CD14-positive monocyte (primary cell): Measurements from ENCODE around the gene SDK1. TPM values are rescaled to one million over a fixed set of nuclear protein-coding genes. Genes with fewer than 3 reads are reported as not detected.
A peak's percentile ranks its signal among the peaks of the same experiment; 100 is the strongest.

ENCODE experiments used
- DNase-seq, 3 donors: peaks; one replicate each; pipeline ENCODE4 v3.0.0-alpha.2; 2011 to 2022
- H2AFZ ChIP-seq: 2 replicates; pipeline ENCODE4 v1.6.0; 2012; ENCODE audit warnings: mild to moderate bottlenecking, low read depth, low read length, inconsistent platforms; ENCODE audit not compliant: insufficient read depth, poor library complexity, severe bottlenecking
- H3K27ac ChIP-seq, 2 donors: 1 replicate in 1 of 2; 2 replicates in 1 of 2; pipeline ENCODE4 v1.5.1; 2012 to 2013; ENCODE audit warnings: low read length in 2 of 2, control low read depth in 1 of 2, inconsistent platforms in 1 of 2, low read depth in 1 of 2, mild to moderate bottlenecking in 1 of 2
- H3K27me3 ChIP-seq, 2 donors: one replicate each; pipeline versions ENCODE4 v1.6.0 to v1.6.1; 2011 to 2013; ENCODE audit warnings: low read length in 2 of 2; ENCODE audit not compliant: control insufficient read depth in 2 of 2, insufficient read depth in 2 of 2
- H3K36me3 ChIP-seq, 2 donors: replicated peaks in 1 of 2; 1 replicate in 1 of 2; 2 replicates in 1 of 2; pipeline versions ENCODE4 v1.5.1 to v1.6.1; 2012 to 2013; ENCODE audit warnings: low read length in 2 of 2, control low read depth in 1 of 2, inconsistent platforms in 1 of 2, mild to moderate bottlenecking in 1 of 2; ENCODE audit not compliant: insufficient read depth in 2 of 2, control insufficient read depth in 1 of 2
- H3K4me1 ChIP-seq, 2 donors: 1 replicate in 1 of 2; 2 replicates in 1 of 2; pipeline versions ENCODE4 v1.5.1 to v1.6.1; 2012 to 2013; ENCODE audit warnings: low read length in 2 of 2, control low read depth in 1 of 2, inconsistent platforms in 1 of 2, mild to moderate bottlenecking in 1 of 2, moderate library complexity in 1 of 2; ENCODE audit not compliant: insufficient read depth in 2 of 2, control insufficient read depth in 1 of 2
- H3K4me2 ChIP-seq: replicated peaks from 2 replicates; pipeline ENCODE3; 2012; ENCODE audit warnings: low read length, moderate library complexity, mild to moderate bottlenecking; ENCODE audit not compliant: poor library complexity, severe bottlenecking; ENCODE audit errors: extremely low read depth
- H3K4me3 ChIP-seq, 3 experiments: fragments of 200-600 bp in 1 of 3; sonication (generic) in 1 of 3; replicated peaks in 1 of 3; 1 replicate in 2 of 3; 2 replicates in 1 of 3; pipeline ENCODE4 v1.5.1; 2011 to 2013; ENCODE audit warnings: low read length in 3 of 3, mild to moderate bottlenecking in 3 of 3, control low read depth in 2 of 3, low read depth in 2 of 3, inconsistent platforms in 1 of 3, moderate library complexity in 1 of 3
- H3K79me2 ChIP-seq: 2 replicates; pipeline ENCODE4 v1.6.0; 2012; ENCODE audit warnings: mild to moderate bottlenecking, control low read depth, inconsistent platforms, low read length, moderate library complexity; ENCODE audit not compliant: insufficient read depth
- H3K9ac ChIP-seq: 2 replicates; pipeline ENCODE4 v1.6.0; 2017; ENCODE audit warnings: low read length, mild to moderate bottlenecking; ENCODE audit not compliant: insufficient read depth, poor library complexity, severe bottlenecking
- H3K9me3 ChIP-seq, 2 donors: replicated peaks in 1 of 2; 1 replicate in 1 of 2; 2 replicates in 1 of 2; pipeline versions ENCODE4 v1.5.1 to v1.6.1; 2012 to 2013; ENCODE audit warnings: low read length in 2 of 2, control low read depth in 1 of 2; ENCODE audit not compliant: control insufficient read depth in 1 of 2, insufficient read depth in 1 of 2
- H4K20me1 ChIP-seq: 2 replicates; pipeline ENCODE4 v1.6.0; 2012; ENCODE audit warnings: mild to moderate bottlenecking, low read length, control low read depth, moderate library complexity; ENCODE audit not compliant: insufficient read depth
- H3K27ac Mint-ChIP-seq, 7 donors: one replicate each; pipeline ENCODE4 v1.8.0; 2020; ENCODE audit warnings: mild to moderate bottlenecking in 7 of 7, mixed read lengths in 7 of 7, moderate library complexity in 6 of 7, inconsistent platforms in 2 of 7
- H3K27me3 Mint-ChIP-seq, 3 donors: one replicate each; pipeline ENCODE4 v1.8.0; 2021 to 2022; ENCODE audit warnings: low read depth in 3 of 3, mild to moderate bottlenecking in 3 of 3, mixed read lengths in 3 of 3, moderate library complexity in 3 of 3, inconsistent platforms in 1 of 3
- H3K36me3 Mint-ChIP-seq, 2 donors: one replicate each; pipeline ENCODE4 v1.8.0; 2020; ENCODE audit warnings: mixed read lengths in 2 of 2, inconsistent platforms in 1 of 2, mild to moderate bottlenecking in 1 of 2
- H3K4me1 Mint-ChIP-seq: one replicate; pipeline ENCODE4 v1.8.0; 2020; ENCODE audit warnings: mild to moderate bottlenecking, mixed read lengths
- H3K4me3 Mint-ChIP-seq, 2 donors: one replicate each; pipeline ENCODE4 v1.8.0; 2020; ENCODE audit warnings: mild to moderate bottlenecking in 2 of 2, mixed read lengths in 2 of 2, moderate library complexity in 1 of 2
- H3K9me3 Mint-ChIP-seq, 7 donors: one replicate each; pipeline ENCODE4 v1.8.0; 2020 to 2022; ENCODE audit warnings: mixed read lengths in 7 of 7, mild to moderate bottlenecking in 6 of 7, moderate library complexity in 6 of 7, inconsistent platforms in 2 of 7
- WGBS: methylation state at CpG from one replicate; pipeline ENCODE4 v1.1.5; 2013; ENCODE audit warnings: missing lambda C conversion rate; ENCODE audit not compliant: insufficient coverage; 5-methylcytosine and 5-hydroxymethylcytosine counted together
- intact Hi-C, 2 donors: fragments of 100-400 bp; cut with micrococcal nuclease; formaldehyde crosslinking; loops; one replicate each; pipeline versions ENCODE4 v1.15.0 to v1.15.1; 2023
- polyA plus RNA-seq, 3 donors: library from polyadenylated mRNA; depleted of rRNA in 1 of 3; unstranded in 2 of 3; stranded (reverse) in 1 of 3; fragments of 300-500 nt in 2 of 3; fragments of >200 nt in 1 of 3; fragmentation: Illumina TruSeq in 2 of 3; gene quantifications; 1 replicate in 2 of 3; 2 replicates in 1 of 3; pipeline ENCODE4 v1.2.3, GENCODE V29; 2012 to 2021
- TF ChIP-seq, protein P1 (sequence below): fragments of 200-600 bp; IDR thresholded peaks from one replicate; pipeline ENCODE4 v1.8.0; 2022; ENCODE audit warnings: antibody characterized with exemption, mild to moderate bottlenecking

Gene SDK1
- polyA plus RNA-seq, 3 donors: 0.01 TPM; not detected in 2

DNA sequence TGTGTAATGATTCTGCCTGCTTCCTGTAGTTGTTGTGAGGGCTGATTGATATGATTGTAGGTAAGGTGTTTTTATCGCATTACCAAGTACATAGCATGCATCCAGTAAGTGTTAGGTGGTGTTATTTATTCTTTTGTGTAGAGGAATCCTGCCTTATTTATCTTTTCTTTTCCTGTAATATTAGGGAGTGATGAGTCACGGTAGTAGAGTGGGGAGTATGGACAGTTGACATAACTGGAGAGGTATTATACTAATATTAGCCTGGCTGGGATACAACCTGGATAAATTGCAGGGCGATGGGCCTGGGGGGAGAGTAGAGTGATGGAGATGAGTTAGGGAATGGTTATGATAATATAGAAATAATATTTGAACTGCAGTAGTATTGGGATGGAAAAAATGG is 9.8 kb downstream of the SDK1 start:
- Histone ChIP-seq H3K79me2 (no peaks in the 10 kb centered on the region), H3K4me2 (no peak overlapping the region), H3K9me3 (no peaks in the 10 kb centered on the region), H3K9ac (no peak overlapping the region), H3K4me1 (no peaks in the 10 kb centered on the region), H3K27me3 (peaks cover 17 to 21% of the 10 kb centered on the region in 2 donors), H3K36me3 (no peaks in the 10 kb centered on the region), H3K4me3 (no peak overlapping the region), H3K27ac (no peak overlapping the region), H2AFZ (no peak overlapping the region), H4K20me1 (no peaks in the 10 kb centered on the region)
- Mint-ChIP-seq H3K9me3 (peaks cover 0 to 2% (median 0%) of the 10 kb centered on the region in 7 donors), H3K36me3 (no peaks in the 10 kb centered on the region), H3K4me3 (no peak overlapping the region), H3K27me3 (peaks cover 10 to 15% (median 13%) of the 10 kb centered on the region in 3 donors), H3K4me1 (no peaks in the 10 kb centered on the region), H3K27ac (no peak overlapping the region)
- TF ChIP-seq, protein P1, sequence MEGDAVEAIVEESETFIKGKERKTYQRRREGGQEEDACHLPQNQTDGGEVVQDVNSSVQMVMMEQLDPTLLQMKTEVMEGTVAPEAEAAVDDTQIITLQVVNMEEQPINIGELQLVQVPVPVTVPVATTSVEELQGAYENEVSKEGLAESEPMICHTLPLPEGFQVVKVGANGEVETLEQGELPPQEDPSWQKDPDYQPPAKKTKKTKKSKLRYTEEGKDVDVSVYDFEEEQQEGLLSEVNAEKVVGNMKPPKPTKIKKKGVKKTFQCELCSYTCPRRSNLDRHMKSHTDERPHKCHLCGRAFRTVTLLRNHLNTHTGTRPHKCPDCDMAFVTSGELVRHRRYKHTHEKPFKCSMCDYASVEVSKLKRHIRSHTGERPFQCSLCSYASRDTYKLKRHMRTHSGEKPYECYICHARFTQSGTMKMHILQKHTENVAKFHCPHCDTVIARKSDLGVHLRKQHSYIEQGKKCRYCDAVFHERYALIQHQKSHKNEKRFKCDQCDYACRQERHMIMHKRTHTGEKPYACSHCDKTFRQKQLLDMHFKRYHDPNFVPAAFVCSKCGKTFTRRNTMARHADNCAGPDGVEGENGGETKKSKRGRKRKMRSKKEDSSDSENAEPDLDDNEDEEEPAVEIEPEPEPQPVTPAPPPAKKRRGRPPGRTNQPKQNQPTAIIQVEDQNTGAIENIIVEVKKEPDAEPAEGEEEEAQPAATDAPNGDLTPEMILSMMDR: no peak
- intact Hi-C loops: no loop called here
- 79% methylated on average over 2 of the region's 3 CpGs for WGBS
- DNase-seq: no peak

DNA sequence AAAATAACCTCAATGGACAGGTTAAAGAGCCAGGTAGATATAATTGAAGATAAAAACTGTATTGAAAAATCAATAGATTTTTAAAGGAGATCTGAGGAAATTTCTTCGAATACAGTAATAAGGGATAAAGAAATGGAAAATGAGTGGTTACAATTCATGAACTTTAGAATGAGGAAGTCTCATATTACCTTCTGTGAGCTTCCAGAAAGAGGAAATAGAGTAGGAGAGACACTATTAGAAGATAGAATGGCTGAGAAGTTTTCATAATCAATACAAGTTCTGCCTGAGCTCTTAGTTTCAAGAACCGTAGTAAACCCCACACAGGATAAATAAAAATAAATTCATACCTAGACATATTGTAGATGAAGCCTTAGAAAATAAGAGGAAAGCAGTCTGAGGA is 11.5 kb downstream of the SDK1 start:
- WGBS: no CpG with 5 or more reads among the region's 2 CpGs
- intact Hi-C loops: no loop called here
- no peak overlapping the region for H3K9ac ChIP-seq
- H3K36me3 ChIP-seq: no peaks in the 10 kb centered on the region
- peaks cover 6 to 11% of the 10 kb centered on the region in 2 donors for H3K27me3 ChIP-seq
- H3K9me3 Mint-ChIP-seq: peaks cover 0 to 2% (median 0%) of the 10 kb centered on the region in 7 donors
- H3K27me3 Mint-ChIP-seq: peaks cover 6 to 11% (median 9%) of the 10 kb centered on the region in 3 donors
- peak in 1 of 3 donors; percentile 10 for DNase-seq
- H3K27ac Mint-ChIP-seq: no peak overlapping the region
- H3K4me1 Mint-ChIP-seq: no peaks in the 10 kb centered on the region
- no peak overlapping the region for H3K4me3 Mint-ChIP-seq
- no peaks in the 10 kb centered on the region for H3K36me3 Mint-ChIP-seq
- H3K4me2 ChIP-seq: no peak overlapping the region
- no peaks in the 10 kb centered on the region for H3K9me3 ChIP-seq
- H3K79me2 ChIP-seq: no peaks in the 10 kb centered on the region
- TF ChIP-seq, protein P1: no peak
- no peaks in the 10 kb centered on the region for H4K20me1 ChIP-seq
- no peak overlapping the region for H2AFZ ChIP-seq
- H3K4me3 ChIP-seq: no peak overlapping the region
- H3K27ac ChIP-seq: no peak overlapping the region
- H3K4me1 ChIP-seq: no peaks in the 10 kb centered on the region
